HepG2 (cell line): ENCODE measurements around the gene MNAT1. TPM values are rescaled to one million over a fixed set of nuclear protein-coding genes. Genes with fewer than 3 reads are reported as not detected.

Source experiments
- ASH2L ChIP-seq: fragments of 300-600, 200-600 bp; sonication (generic); IDR thresholded peaks from 2 replicates; pipeline ENCODE4 v1.7.0; 2017; ENCODE audit warnings: low read depth, mild to moderate bottlenecking, moderate library complexity, mixed read lengths, low read length; ENCODE audit not compliant: insufficient read length
- CREM ChIP-seq, 2 experiments: sonication (generic) in 1 of 2; formaldehyde crosslinking in 1 of 2; IDR thresholded peaks; 2 replicates each; pipeline versions ENCODE4 v1.4.0 to v1.6.1; 2016 to 2020; ENCODE audit warnings: antibody characterized with exemption in 1 of 2, mild to moderate bottlenecking in 1 of 2, missing genetic modification reagents in 1 of 2
- MTA1 ChIP-seq: sonication (generic); formaldehyde crosslinking; IDR thresholded peaks from 2 replicates; pipeline ENCODE4 v1.4.0; 2020; ENCODE audit warnings: missing genetic modification reagents, mild to moderate bottlenecking, borderline replicate concordance
- RXRA ChIP-seq: sonication (generic); formaldehyde crosslinking; IDR thresholded peaks from 2 replicates; pipeline ENCODE4 v1.5.1; 2020; ENCODE audit warnings: missing genetic modification reagents
- TARDBP ChIP-seq: sonication (generic); formaldehyde crosslinking; IDR thresholded peaks from 2 replicates; pipeline ENCODE4 v1.8.0; 2022; ENCODE audit warnings: mild to moderate bottlenecking, missing genetic modification reagents
- ZFP62 ChIP-seq: sonication (generic); formaldehyde crosslinking; IDR thresholded peaks from 2 replicates; pipeline ENCODE4 v1.4.0; 2020; ENCODE audit warnings: missing genetic modification reagents
- ZNF138 ChIP-seq: sonication (generic); formaldehyde crosslinking; IDR thresholded peaks from 2 replicates; pipeline ENCODE4 v1.5.0; 2020; ENCODE audit warnings: mild to moderate bottlenecking, low read depth, missing genetic modification reagents
- ZNF225 ChIP-seq: sonication (generic); formaldehyde crosslinking; IDR thresholded peaks from 2 replicates; pipeline ENCODE4 v1.4.0; 2020; ENCODE audit warnings: mild to moderate bottlenecking, missing genetic modification reagents
- ZNF317 ChIP-seq: sonication (generic); formaldehyde crosslinking; IDR thresholded peaks from 2 replicates; pipeline ENCODE4 v1.5.0; 2020; ENCODE audit warnings: mild to moderate bottlenecking, missing genetic modification reagents
- polyA plus RNA-seq, 8 experiments: library from polyadenylated mRNA; depleted of rRNA in 3 of 8; stranded (reverse) in 7 of 8; unstranded in 1 of 8; fragments of >200 nt; fragmentation: Illumina TruSeq in 4 of 8; extraction: Trizol in 4 of 8; gene quantifications; 2 replicates each; pipeline versions ENCODE4 v1.2.1 to v1.2.3, GENCODE V29; 2011 to 2016; ENCODE audit warnings: low read depth in 4 of 8, missing spikeins in 1 of 8, mixed read lengths in 1 of 8; ENCODE audit not compliant: insufficient read depth in 1 of 8
- total RNA-seq, 5 experiments: library from RNA; depleted of rRNA; stranded (reverse); fragments of >200 nt; fragmentation: Illumina TruSeq; extraction: Trizol; gene quantifications; 2 replicates each; pipeline ENCODE4 v1.2.3, GENCODE V29; 2016; ENCODE audit warnings: low read depth in 1 of 5
- TF ChIP-seq, protein P1 (sequence below): IDR thresholded peaks from 2 replicates; pipeline ENCODE4 v1.6.1; 2016; ENCODE audit warnings: missing compliant biosample characterization, missing genetic modification reagents, borderline replicate concordance
- TF ChIP-seq, protein P2 (sequence below): IDR thresholded peaks from 2 replicates; pipeline ENCODE4 v1.6.1; 2018; ENCODE audit warnings: missing genetic modification reagents, mild to moderate bottlenecking, missing compliant biosample characterization
- TF ChIP-seq, protein P3 (sequence below): sonication (generic); formaldehyde crosslinking; IDR thresholded peaks from 2 replicates; pipeline ENCODE4 v1.4.0; 2020; ENCODE audit warnings: mild to moderate bottlenecking, missing genetic modification reagents, borderline replicate concordance
- TF ChIP-seq, protein P4 (sequence below): sonication (generic); formaldehyde crosslinking; IDR thresholded peaks from 2 replicates; pipeline ENCODE4 v1.5.1; 2020; ENCODE audit warnings: mild to moderate bottlenecking, moderate library complexity, missing genetic modification reagents
- TF ChIP-seq, protein P5 (sequence below): sonication (generic); formaldehyde crosslinking; IDR thresholded peaks from 2 replicates; pipeline ENCODE4 v1.4.0; 2020; ENCODE audit warnings: missing genetic modification reagents
- TF ChIP-seq, protein P6 (sequence below): sonication (generic); formaldehyde crosslinking; IDR thresholded peaks from 2 replicates; pipeline ENCODE4 v1.8.0; 2022; ENCODE audit warnings: missing genetic modification reagents, mild to moderate bottlenecking, inconsistent platforms, borderline replicate concordance

MNAT1 gene
- total and polyA plus RNA-seq, 2 of the 13 experiments (the other 11 are each of a cell fraction or from before 2014, with no cell fraction given), result 49.2 to 94.8 TPM

DNA sequence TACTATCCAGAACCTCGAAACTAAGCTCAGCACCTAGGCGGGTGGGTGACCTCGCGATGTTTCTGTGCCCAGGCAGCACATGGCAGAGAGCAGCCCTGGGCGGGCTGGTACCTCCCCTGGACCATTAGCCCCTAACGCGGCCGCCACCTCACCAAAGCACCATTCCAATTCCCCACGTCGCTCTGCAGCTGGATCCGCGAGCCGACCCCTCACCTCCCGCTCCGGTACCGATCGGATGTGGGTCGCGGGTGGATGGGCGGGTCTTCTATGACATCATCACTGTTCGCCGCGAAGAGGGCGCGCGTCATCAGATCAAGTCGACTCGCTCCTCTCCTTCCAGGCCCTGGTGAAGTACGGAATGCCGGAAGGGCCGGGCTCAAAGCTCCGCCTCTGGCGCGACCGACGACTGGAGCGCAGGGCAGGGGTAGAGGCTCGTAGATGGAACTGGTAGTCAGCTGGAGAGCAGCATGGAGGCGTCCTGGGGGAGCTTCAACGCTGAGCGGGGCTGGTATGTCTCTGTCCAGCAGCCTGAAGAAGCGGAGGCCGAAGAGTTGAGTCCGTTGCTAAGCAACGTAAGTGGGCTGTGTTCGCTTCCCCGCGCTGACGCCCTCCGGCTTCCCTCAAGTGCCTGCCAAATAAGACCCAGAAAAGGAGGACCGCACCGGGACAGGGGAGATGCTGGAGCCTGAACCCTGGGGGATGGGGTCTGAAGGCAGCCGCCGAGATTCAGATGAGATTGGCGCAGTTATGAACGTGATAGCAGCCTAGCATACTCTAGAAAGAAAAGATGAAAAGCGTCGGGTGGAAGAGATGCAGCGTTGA, 246.5 kb downstream of the MNAT1 start, which contains the start of the genes SLC38A6 and TRMT5 (continued):
- TF ChIP-seq RXRA (CRISPR knock-in tag), result peak; percentile 63; the same call in 1 of the 2 replicates
- TF ChIP-seq, protein P1, sequence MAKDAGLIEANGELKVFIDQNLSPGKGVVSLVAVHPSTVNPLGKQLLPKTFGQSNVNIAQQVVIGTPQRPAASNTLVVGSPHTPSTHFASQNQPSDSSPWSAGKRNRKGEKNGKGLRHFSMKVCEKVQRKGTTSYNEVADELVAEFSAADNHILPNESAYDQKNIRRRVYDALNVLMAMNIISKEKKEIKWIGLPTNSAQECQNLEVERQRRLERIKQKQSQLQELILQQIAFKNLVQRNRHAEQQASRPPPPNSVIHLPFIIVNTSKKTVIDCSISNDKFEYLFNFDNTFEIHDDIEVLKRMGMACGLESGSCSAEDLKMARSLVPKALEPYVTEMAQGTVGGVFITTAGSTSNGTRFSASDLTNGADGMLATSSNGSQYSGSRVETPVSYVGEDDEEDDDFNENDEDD (CRISPR knock-in tag), result peak; percentile 74; the same call in 1 of the 2 replicates
- TF ChIP-seq ZNF138 (CRISPR knock-in tag), result 0 out of 2 replicates have a peak, but pooled peaks have one; percentile 58
- TF ChIP-seq ZNF225 (CRISPR knock-in tag), result peak; percentile 88
- peak; percentile 97 for TF ChIP-seq ASH2L
- TF ChIP-seq TARDBP (CRISPR knock-in tag), result peak; percentile 61; the same call in 1 of the 2 replicates
- TF ChIP-seq ZFP62 (CRISPR knock-in tag), result no peak
- TF ChIP-seq, protein P2, sequence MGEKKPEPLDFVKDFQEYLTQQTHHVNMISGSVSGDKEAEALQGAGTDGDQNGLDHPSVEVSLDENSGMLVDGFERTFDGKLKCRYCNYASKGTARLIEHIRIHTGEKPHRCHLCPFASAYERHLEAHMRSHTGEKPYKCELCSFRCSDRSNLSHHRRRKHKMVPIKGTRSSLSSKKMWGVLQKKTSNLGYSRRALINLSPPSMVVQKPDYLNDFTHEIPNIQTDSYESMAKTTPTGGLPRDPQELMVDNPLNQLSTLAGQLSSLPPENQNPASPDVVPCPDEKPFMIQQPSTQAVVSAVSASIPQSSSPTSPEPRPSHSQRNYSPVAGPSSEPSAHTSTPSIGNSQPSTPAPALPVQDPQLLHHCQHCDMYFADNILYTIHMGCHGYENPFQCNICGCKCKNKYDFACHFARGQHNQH (CRISPR knock-in tag), result peak; percentile 80
- TF ChIP-seq CREM (IDR thresholded peaks at IDR 0.05), result peak; percentile 99
- TF ChIP-seq CREM (CRISPR knock-in tag; IDR thresholded peaks at IDR 0.05), result peak; percentile 92
- TF ChIP-seq ZNF317, result peak; percentile 100
- TF ChIP-seq, protein P3, sequence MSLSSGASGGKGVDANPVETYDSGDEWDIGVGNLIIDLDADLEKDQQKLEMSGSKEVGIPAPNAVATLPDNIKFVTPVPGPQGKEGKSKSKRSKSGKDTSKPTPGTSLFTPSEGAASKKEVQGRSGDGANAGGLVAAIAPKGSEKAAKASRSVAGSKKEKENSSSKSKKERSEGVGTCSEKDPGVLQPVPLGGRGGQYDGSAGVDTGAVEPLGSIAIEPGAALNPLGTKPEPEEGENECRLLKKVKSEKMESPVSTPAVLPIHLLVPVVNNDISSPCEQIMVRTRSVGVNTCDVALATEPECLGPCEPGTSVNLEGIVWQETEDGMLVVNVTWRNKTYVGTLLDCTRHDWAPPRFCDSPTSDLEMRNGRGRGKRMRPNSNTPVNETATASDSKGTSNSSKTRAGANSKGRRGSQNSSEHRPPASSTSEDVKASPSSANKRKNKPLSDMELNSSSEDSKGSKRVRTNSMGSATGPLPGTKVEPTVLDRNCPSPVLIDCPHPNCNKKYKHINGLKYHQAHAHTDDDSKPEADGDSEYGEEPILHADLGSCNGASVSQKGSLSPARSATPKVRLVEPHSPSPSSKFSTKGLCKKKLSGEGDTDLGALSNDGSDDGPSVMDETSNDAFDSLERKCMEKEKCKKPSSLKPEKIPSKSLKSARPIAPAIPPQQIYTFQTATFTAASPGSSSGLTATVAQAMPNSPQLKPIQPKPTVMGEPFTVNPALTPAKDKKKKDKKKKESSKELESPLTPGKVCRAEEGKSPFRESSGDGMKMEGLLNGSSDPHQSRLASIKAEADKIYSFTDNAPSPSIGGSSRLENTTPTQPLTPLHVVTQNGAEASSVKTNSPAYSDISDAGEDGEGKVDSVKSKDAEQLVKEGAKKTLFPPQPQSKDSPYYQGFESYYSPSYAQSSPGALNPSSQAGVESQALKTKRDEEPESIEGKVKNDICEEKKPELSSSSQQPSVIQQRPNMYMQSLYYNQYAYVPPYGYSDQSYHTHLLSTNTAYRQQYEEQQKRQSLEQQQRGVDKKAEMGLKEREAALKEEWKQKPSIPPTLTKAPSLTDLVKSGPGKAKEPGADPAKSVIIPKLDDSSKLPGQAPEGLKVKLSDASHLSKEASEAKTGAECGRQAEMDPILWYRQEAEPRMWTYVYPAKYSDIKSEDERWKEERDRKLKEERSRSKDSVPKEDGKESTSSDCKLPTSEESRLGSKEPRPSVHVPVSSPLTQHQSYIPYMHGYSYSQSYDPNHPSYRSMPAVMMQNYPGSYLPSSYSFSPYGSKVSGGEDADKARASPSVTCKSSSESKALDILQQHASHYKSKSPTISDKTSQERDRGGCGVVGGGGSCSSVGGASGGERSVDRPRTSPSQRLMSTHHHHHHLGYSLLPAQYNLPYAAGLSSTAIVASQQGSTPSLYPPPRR, result peak; percentile 26; the same call in 1 of the 2 replicates
- TF ChIP-seq, protein P4, sequence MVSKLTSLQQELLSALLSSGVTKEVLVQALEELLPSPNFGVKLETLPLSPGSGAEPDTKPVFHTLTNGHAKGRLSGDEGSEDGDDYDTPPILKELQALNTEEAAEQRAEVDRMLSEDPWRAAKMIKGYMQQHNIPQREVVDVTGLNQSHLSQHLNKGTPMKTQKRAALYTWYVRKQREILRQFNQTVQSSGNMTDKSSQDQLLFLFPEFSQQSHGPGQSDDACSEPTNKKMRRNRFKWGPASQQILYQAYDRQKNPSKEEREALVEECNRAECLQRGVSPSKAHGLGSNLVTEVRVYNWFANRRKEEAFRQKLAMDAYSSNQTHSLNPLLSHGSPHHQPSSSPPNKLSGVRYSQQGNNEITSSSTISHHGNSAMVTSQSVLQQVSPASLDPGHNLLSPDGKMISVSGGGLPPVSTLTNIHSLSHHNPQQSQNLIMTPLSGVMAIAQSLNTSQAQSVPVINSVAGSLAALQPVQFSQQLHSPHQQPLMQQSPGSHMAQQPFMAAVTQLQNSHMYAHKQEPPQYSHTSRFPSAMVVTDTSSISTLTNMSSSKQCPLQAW (CRISPR knock-in tag), result peak; percentile 95
- TF ChIP-seq MTA1 (CRISPR knock-in tag), result peak; percentile 59; the same call in 1 of the 2 replicates
- TF ChIP-seq, protein P5, sequence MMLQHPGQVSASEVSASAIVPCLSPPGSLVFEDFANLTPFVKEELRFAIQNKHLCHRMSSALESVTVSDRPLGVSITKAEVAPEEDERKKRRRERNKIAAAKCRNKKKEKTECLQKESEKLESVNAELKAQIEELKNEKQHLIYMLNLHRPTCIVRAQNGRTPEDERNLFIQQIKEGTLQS (CRISPR knock-in tag), result peak; percentile 52; the same call in 1 of the 2 replicates
- TF ChIP-seq, protein P6, sequence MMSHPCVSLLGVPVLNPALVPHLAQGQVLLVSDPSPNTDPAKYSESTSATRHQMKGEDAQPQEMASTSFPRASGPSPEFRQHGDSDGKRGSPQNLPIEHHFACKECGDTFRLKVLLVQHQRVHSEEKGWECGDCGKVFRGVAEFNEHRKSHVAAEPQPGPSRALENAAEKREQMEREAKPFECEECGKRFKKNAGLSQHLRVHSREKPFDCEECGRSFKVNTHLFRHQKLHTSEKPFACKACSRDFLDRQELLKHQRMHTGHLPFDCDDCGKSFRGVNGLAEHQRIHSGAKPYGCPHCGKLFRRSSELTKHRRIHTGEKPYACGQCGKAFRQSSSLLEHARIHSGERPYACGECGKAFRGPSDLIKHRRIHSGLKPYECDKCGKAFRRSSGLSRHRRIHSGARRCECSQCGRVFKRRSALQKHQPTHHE (CRISPR knock-in tag), result 0 out of 2 replicates have a peak, but pooled peaks have one; percentile 65
